ENCODE data around the gene MRAP. TPM values are rescaled to one million over a fixed set of nuclear protein-coding genes. Genes with fewer than 3 reads are reported as not detected.
A peak's percentile ranks its signal among the peaks of the same experiment; 100 is the strongest.
"Not testable (repeated sequence)": the region's sequence is repeated elsewhere in the genome, so short reads cannot be mapped to it uniquely, and the experiment has no call there.

Gene MRAP
- total and polyA plus RNA-seq, 5 experiments from 2014 or later = not detected

DNA sequence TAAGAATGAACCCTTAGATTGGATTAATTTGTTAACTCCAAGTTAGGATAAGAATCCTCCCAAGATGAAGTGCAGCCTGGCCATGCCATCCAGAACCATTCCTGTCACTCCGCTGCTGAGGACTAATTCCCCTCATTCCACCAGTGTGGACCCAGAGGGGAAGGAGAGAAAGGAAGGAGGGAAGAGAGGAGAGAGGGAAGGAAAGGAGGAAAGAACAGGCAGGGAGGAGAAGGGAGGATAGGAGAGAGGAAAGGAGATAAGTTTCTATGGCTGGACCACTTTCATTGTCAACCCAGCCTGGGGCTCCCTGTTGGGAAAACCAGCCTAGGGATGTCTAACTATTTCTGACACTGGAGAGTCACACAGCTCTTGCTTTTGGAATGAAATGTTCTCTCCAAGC, 4.7 kb downstream of the MRAP start:
- no peaks in the 10 kb centered on the region for H3K9me3 Mint-ChIP-seq
- H3K4me3 Mint-ChIP-seq = no peak overlapping the region
- DNase-seq (no peak), ATAC-seq (no peak)
- peaks cover 0 to 2% (median 0%) of the 10 kb centered on the region in 4 donors for H3K4me1 Mint-ChIP-seq
- no peaks in the 10 kb centered on the region for H3K27me3 Mint-ChIP-seq
- peaks cover 0 to 7% (median 4%) of the 10 kb centered on the region in 3 donors for H3K36me3 Mint-ChIP-seq
- H3K27ac Mint-ChIP-seq = peak overlapping the region in 2 of 10 donors; percentile 19 to 79
- POLR2A ChIA-PET = no interaction called here

DNA sequence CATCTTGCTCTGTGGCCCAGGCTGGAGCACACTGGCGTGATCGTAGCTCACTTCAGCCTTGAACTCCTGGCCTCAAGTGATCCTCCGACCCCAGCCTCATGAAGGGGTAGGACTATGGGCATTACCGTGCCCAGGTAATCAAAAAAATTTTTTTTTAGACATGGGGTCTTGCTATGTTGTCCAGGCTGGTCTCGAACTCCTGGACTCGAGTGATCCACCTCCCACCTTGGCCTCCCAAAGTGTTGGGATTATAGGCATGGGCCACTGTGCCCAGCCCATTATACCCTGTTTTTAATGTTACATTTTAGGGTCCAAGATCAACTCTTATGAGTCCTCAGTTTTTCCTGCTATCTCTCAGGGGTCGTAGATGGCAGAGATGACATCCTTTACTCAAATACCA, 6.3 kb downstream of the MRAP start:
- Mint-ChIP-seq H3K27ac (no peak overlapping the region), H3K9me3 (no peaks in the 10 kb centered on the region), H3K27me3 (no peaks in the 10 kb centered on the region), H3K4me1 (peaks cover 0 to 2% (median 0%) of the 10 kb centered on the region in 4 donors), H3K36me3 (peaks cover 0 to 12% (median 0%) of the 10 kb centered on the region in 3 donors), H3K4me3 (no peak overlapping the region)
- POLR2A ChIA-PET = no interaction called here
- DNase-seq = no peak
- ATAC-seq = no peak

DNA sequence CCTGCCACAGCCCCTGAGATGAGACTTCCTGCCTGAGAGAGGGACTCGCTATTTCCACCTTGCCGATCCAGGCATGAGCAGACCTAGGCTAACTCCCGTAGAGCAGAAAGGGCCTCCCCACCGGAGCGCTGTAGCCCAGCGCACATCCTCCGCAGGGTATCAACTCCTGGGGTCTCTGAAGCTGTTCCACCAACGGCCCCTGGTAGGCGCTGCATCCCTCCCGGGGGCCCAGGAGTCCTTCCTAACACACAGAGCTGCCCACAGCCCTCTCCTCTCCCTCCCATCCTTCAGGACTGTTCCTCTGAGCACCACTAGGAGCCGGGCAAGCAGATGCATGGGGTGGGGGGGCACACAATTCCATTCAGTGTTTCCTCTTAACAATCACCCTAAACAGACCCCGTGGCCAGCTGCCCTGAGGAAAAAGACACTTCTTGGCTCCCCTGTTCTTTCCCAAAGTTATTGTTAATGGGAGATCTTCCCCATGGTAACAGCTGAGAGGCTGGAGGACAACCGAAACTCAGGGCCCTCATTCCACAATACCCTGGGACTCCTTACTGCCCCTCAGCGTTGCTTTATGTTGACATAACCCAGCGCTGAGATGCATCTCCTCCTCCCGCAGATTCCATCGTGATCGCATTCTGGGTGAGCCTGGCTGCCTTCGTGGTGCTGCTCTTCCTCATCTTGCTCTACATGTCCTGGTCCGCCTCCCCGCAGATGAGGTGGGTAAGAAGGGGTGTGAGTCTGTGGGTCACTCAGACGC, 7.5 kb downstream of the MRAP start:
- Mint-ChIP-seq H3K4me3 (no peak overlapping the region), H3K9me3 (no peaks in the 10 kb centered on the region), H3K36me3 (peaks cover 0 to 16% (median 0%) of the 10 kb centered on the region in 3 donors), H3K4me1 (peaks cover 0 to 2% (median 0%) of the 10 kb centered on the region in 4 donors), H3K27me3 (no peaks in the 10 kb centered on the region), H3K27ac (peak overlapping the region in 1 of 10 donors; percentile 49)
- POLR2A ChIA-PET = no interaction called here
- no peak for DNase-seq
- ATAC-seq = no peak

DNA sequence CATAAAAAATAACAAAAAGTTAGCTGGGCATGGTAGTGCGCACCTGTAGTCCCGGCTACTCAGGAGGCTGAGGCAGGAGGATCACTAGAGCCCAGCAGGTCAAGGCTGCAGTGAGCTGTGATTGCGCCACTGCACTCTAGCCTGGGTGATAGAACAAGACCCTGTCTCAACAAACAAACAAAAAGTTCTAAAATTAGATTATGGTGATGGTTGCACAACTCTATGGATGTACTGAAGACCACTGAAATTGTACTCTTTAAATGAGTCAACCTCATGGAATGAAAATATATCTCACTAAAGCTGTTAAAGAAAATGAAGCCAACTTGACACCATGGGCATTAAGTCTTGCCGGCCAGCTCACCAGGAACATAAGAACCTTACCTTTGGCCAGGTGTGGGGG, 9.1 kb downstream of the MRAP start:
- no peak for ATAC-seq
- peaks cover 0 to 2% (median 0%) of the 10 kb centered on the region in 4 donors for H3K4me1 Mint-ChIP-seq
- H3K27me3 Mint-ChIP-seq = no peaks in the 10 kb centered on the region
- H3K36me3 Mint-ChIP-seq = peaks cover 0 to 20% (median 0%) of the 10 kb centered on the region in 3 donors
- POLR2A ChIA-PET = no interaction called here
- DNase-seq = no peak
- H3K27ac Mint-ChIP-seq = no peak overlapping the region
- no peaks in the 10 kb centered on the region for H3K9me3 Mint-ChIP-seq
- no peak overlapping the region for H3K4me3 Mint-ChIP-seq

DNA sequence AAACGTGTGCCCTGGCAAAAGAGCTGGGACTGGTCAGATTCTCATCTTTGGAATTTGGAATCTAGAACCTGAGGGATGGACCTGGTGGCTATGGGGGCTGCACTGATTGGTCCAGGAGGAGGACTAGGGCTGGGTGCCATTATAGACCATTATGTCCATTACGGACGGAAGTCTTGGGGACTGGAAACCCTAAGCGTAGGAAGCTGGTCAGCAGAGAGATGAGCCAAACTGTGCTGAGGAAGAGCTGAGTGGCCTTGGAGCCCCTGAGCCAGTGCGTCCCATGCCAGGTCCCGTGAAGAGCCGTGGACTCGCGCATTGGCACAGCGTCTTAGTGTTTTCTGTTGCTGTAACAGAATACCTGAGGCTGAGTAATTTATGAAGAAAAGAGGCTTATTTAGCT, 10.0 kb downstream of the MRAP start:
- Mint-ChIP-seq H3K36me3 (peaks cover 0 to 30% (median 4%) of the 10 kb centered on the region in 3 donors), H3K4me1 (peaks cover 0 to 2% (median 0%) of the 10 kb centered on the region in 4 donors), H3K9me3 (no peaks in the 10 kb centered on the region), H3K4me3 (no peak overlapping the region), H3K27ac (peak overlapping the region in 3 of 10 donors; percentile 25 to 60 (median 41)), H3K27me3 (no peaks in the 10 kb centered on the region)
- no peak for ATAC-seq
- DNase-seq = no peak
- POLR2A ChIA-PET = no interaction called here

DNA sequence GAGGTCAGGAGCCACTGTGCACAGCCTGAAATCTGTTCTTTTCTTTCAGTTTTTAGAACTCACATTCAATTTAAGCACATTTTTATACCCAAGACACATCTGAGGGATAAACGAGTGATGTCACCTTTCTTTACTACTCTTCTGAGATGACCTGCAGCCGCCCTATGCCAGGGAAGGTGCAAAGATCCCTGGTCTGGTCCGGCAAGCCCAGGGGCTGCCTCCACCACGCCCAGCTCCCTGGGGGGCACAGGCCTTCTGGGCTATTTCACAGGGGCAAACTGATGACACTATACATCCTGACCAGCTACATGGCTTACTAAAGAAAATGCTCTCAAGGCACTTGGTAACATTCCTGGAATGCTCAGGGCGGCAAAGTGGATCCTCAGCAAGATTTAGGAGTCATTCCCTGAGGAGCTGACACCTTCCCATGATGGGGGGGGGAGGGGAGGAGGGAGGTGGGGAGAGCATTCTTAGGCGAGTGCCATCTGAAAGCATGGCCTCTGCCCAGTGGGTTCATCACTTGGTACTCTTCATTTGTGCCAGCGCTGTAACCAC, 11.3 kb downstream of the MRAP start:
- Mint-ChIP-seq H3K36me3 (peaks cover 0 to 41% (median 4%) of the 10 kb centered on the region in 3 donors), H3K27ac (no peak overlapping the region), H3K27me3 (no peaks in the 10 kb centered on the region), H3K9me3 (no peaks in the 10 kb centered on the region), H3K4me3 (no peak overlapping the region), H3K4me1 (peaks cover 0 to 2% (median 0%) of the 10 kb centered on the region in 4 donors)
- POLR2A ChIA-PET = interaction anchor here (0.7 kb wide), 1 partner anchor 291 kb away, joined by 3 read pairs; no protein-coding TSS in a partner anchor
- DNase-seq (no peak), ATAC-seq (no peak)

DNA sequence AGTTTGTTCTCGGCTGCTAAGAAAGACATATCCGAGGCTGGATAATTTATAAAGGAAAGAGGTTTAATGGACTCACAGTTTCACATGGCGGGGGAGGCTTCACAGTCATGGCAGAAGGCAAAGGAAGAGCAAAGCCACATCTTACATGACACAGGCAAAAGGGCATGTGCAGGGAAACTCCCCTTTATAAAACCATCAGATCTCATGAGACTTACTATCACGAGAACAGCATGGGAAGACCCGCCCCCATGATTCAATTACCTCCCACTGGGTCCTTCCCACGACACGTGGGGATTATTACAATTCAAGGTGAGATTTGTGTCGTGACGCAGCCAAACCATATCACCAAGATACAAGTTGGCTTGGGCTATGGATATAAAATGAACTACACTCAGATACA, 12.3 kb downstream of the MRAP start:
- ATAC-seq, POLR2A ChIA-PET, H3K4me1 Mint-ChIP-seq, H3K27me3 Mint-ChIP-seq, H3K9me3 Mint-ChIP-seq, DNase-seq, H3K4me3 Mint-ChIP-seq: not testable (repeated sequence)
- Mint-ChIP-seq H3K27ac (peak overlapping the region in 2 of 10 donors; percentile 37 to 65), H3K36me3 (peaks cover 0 to 47% (median 4%) of the 10 kb centered on the region in 3 donors)

DNA sequence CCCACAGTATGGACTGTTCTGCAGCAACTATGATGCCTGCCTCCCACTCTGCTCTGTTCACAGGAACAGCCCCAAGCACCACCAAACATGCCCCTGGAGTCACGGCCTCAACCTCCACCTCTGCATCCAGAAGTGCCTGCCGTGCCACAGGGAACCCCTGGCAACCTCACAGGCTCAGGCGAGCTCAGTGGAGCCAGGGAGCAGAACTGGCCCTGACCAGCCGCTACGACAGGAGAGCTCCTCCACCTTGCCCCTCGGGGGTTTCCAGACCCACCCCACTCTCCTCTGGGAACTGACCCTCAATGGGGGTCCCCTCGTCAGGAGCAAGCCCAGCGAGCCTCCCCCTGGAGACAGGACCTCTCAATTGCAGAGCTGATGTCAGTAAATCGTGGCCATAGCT, 13.0 kb downstream of the MRAP start:
- no peak overlapping the region for H3K4me3 Mint-ChIP-seq
- H3K36me3 Mint-ChIP-seq = peaks cover 2 to 52% (median 4%) of the 10 kb centered on the region in 3 donors
- no peaks in the 10 kb centered on the region for H3K27me3 Mint-ChIP-seq
- peak overlapping the region in 1 of 10 donors; percentile 27 for H3K27ac Mint-ChIP-seq
- H3K9me3 Mint-ChIP-seq = no peaks in the 10 kb centered on the region
- peaks cover 0 to under 1% (median 0%) of the 10 kb centered on the region in 4 donors for H3K4me1 Mint-ChIP-seq
- POLR2A ChIA-PET = no interaction called here
- DNase-seq (no peak), ATAC-seq (no peak)

DNA sequence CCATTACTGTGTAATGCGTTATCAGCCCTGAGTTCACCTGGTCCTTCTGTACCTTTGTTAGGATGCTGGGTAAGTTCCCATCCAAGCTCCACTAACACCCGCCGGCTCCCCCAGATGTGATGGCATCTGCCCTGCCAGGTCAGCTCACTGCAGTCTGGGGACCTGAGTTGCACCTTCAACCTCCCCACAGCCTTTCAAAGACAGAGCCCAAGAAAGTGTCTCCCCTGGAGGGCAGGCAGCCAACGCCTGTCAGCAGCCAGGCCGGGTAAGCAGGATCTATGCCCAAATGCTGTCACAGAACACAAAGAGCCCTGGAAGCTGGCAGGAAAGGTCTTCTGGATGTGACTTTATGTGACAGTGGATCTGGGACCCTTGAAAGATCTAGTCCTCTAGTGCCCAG, 13.7 kb downstream of the MRAP start:
- no peaks in the 10 kb centered on the region for H3K4me1 Mint-ChIP-seq
- no peaks in the 10 kb centered on the region for H3K27me3 Mint-ChIP-seq
- H3K9me3 Mint-ChIP-seq = no peaks in the 10 kb centered on the region
- DNase-seq (no peak), ATAC-seq (no peak)
- POLR2A ChIA-PET = no interaction called here
- H3K36me3 Mint-ChIP-seq = peaks cover 2 to 56% (median 4%) of the 10 kb centered on the region in 3 donors
- no peak overlapping the region for H3K4me3 Mint-ChIP-seq
- H3K27ac Mint-ChIP-seq = peak overlapping the region in 5 of 10 donors; percentile 12 to 47 (median 36)

DNA sequence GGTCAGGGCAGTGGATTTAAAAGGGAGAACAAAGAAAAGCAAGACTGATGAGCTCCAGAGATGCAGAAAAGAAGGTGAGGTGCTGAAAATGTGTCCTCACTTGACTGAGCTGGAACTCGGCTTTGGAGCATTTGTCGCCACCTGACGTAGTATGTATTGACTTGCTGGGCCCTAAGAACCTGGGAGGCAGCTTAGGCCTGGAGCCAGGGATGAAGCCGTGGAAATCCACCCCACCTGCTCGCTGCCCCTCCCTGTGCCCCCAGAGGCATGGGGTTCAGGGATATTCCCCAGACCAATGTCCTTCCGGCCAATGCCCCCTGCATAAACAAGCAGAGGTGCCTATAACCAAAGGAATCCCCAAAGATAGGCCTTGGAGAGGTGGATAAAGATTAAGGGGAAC, 14.3 kb downstream of the MRAP start:
- POLR2A ChIA-PET = no interaction called here
- DNase-seq (no peak), ATAC-seq (no peak)
- Mint-ChIP-seq H3K9me3 (no peaks in the 10 kb centered on the region), H3K27me3 (no peaks in the 10 kb centered on the region), H3K4me1 (no peaks in the 10 kb centered on the region), H3K4me3 (no peak overlapping the region), H3K27ac (peak overlapping the region in 1 of 10 donors; percentile 69), H3K36me3 (peaks cover 3 to 62% (median 4%) of the 10 kb centered on the region in 3 donors)

DNA sequence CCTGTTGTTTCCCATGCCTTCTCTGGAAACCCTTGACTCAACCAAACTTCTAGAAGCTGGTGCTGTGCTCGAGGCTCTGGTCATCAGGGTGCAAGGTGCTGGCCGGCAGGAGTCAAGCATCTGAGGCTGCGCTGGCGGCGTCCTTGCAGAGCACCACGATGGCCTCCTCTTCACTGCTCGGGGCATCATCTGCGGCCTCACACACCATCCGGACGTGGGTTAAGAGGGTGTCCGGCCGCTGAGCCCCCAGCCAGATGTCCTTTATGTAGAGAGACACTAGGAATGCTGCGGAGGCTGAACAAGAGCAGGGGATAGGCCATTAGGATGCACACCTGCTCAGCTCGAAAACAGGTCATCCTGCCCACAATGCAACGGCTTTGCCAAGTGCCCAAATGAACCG, 16.2 kb downstream of the MRAP start:
- no peaks in the 10 kb centered on the region for H3K4me1 Mint-ChIP-seq
- no peaks in the 10 kb centered on the region for H3K9me3 Mint-ChIP-seq
- no peaks in the 10 kb centered on the region for H3K27me3 Mint-ChIP-seq
- peaks cover 4 to 71% (median 11%) of the 10 kb centered on the region in 3 donors for H3K36me3 Mint-ChIP-seq
- DNase-seq = no peak
- H3K4me3 Mint-ChIP-seq = no peak overlapping the region
- H3K27ac Mint-ChIP-seq = no peak overlapping the region
- ATAC-seq = no peak
- POLR2A ChIA-PET = no interaction called here

DNA sequence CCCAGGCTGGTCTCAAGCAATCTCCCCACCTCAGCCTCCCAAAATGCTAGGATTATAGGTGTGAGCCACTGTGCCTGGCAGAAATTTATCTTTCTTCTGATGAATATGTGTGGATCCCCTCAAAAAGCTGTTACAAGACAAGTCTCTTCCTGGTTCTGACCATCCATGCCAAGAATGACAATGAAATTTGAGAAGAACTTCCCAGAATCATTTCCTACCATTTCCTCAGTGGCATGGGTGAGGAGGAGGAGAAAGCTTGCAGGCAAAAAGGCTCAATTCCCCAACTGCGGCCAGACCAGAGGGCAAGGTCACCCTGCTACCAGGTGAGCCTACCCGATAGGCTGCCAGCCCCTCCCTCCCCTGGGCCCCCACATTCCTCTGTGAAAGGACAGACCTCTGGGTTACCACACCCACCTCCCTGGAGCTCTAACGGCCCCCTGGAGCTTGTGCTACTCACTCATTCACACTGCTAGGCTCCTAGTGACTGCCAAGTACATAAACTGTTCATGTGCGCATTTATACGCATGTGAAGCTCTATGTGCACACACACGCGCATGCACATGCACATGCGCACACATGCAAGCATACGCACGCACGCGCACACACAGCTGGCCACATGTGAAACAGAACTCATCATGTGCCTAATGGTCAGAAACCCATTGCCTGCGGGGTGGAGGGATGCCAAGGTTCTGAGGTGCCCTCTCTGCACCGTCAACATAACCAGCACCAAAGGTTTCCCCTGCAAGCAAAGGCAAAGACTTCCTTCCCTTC, 17.0 kb downstream of the MRAP start:
- Mint-ChIP-seq H3K4me1 (no peaks in the 10 kb centered on the region), H3K36me3 (peaks cover 4 to 79% (median 20%) of the 10 kb centered on the region in 3 donors), H3K4me3 (no peak overlapping the region), H3K9me3 (no peaks in the 10 kb centered on the region), H3K27me3 (no peaks in the 10 kb centered on the region), H3K27ac (peak overlapping the region in 2 of 10 donors; percentile 4 to 49)
- POLR2A ChIA-PET = no interaction called here
- DNase-seq (no peak), ATAC-seq (no peak)
